Measurements from ENCODE around the gene AMT. TPM values are rescaled to one million over a fixed set of nuclear protein-coding genes. Genes with fewer than 3 reads are reported as not detected.

The AMT gene
- total and polyA plus RNA-seq, 2 experiments from 2014 or later, result 32.8 to 35.6 TPM

DNA sequence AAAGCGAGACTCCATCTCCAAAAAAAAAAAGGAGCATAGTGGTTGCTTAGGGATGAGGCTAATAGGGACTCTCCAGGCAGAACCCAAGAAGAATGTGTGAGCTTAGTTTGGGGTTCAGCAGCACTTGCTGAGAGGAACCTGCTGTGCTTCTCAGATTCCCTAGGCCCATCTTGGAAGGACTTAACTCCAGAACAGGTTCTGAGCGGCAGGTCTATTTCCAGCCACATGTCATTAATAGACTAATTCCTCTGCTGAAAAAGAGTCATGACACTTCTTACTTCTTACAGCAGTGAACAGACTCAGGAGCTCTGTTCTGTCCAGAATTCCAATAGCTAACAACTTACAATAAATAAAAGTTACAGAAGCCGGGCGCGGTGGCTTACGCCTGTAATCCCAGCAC lies 33.0 kb downstream of the AMT start (continued):
- TF ChIP-seq CTCF (conservative IDR thresholded peaks at IDR 0.05; ENCODE audit: low read depth in 2 of 2), result no peak
- TF ChIP-seq ZNF114 (CRISPR knock-in tag; IDR thresholded peaks at IDR 0.05), result no peak
- no peak for TF ChIP-seq ZNF331 (CRISPR knock-in tag; IDR thresholded peaks at IDR 0.05; ENCODE audit: low read depth)

DNA sequence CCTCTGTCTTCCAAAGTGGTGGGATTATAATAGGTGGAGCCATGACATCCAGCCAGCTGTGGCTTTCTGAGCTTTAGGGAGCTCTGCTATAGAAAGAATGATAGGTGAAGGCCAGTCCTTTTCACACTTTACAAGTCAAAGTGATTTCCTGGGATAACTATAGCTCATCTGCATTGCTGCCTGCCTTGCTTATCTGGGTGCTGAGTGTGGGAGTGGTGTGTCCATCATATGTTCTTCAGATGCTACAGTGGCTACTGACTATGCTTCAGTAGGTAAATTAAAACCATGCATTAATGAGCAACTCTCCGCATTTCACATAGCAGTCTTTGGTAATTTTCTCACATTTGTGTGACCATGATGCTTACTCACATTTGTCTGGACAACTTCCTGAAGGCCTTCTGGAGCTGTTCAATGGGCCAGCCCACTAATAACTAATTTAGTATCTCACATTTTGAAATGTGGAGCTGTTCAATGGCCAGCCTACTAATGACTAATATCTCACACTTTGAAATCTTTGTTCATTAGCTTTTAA lies 33.9 kb downstream of the AMT start:
- H3K27me3 ChIP-seq (ENCODE audit: insufficient read depth), result no peaks in the 10 kb centered on the region
- H4K20me1 ChIP-seq (replicated peaks; ENCODE audit: insufficient read depth), result peaks cover 68% of the 10 kb centered on the region
- peaks cover 3% of the 10 kb centered on the region; the same call in 2 of the 3 replicates for H3K36me3 Mint-ChIP-seq (ENCODE audit: low read depth)
- H3K4me3 Mint-ChIP-seq, result no peak overlapping the region
- no peak overlapping the region for H3K27ac ChIP-seq (ENCODE audit: low read depth)
- H3K27me3 Mint-ChIP-seq (ENCODE audit: insufficient read depth, low read depth, poor library complexity), result no peaks in the 10 kb centered on the region
- peaks cover 100% of the 10 kb centered on the region for H3K79me2 ChIP-seq (replicated peaks; ENCODE audit: insufficient read depth)
- H3K4me3 ChIP-seq, result no peak overlapping the region
- H3K4me1 ChIP-seq (ENCODE audit: insufficient read depth), result no peaks in the 10 kb centered on the region
- ATAC-seq, result no peak
- no peak overlapping the region for H3K27ac Mint-ChIP-seq
- H3K9me2 ChIP-seq (ENCODE audit: insufficient read depth), result no peaks in the 10 kb centered on the region
- no peaks in the 10 kb centered on the region for H3K9me3 Mint-ChIP-seq
- H3F3A ChIP-seq (replicated peaks; ENCODE audit: low read depth), result peaks cover 4% of the 10 kb centered on the region; the same call in 1 of the 2 replicates
- H2AFZ ChIP-seq, result no peak overlapping the region
- H3K4me2 ChIP-seq, result no peak overlapping the region
- no peaks in the 10 kb centered on the region for H3K4me1 Mint-ChIP-seq
- DNase-seq (ENCODE audit: low spot score), result no peak
- TF ChIP-seq CTCF (conservative IDR thresholded peaks at IDR 0.05; ENCODE audit: low read depth in 2 of 2) (no peak), REST (IDR thresholded peaks at IDR 0.05; ENCODE audit: unreplicated experiment) (no peak), JUNB (IDR thresholded peaks at IDR 0.05; ENCODE audit: unreplicated experiment) (no peak), EZH2 (IDR thresholded peaks at IDR 0.05; ENCODE audit: low read depth, unreplicated experiment) (no peak), ETS1 (IDR thresholded peaks at IDR 0.05) (no peak), NANOG (IDR thresholded peaks at IDR 0.05; ENCODE audit: borderline replicate concordance) (no peak), STAT1 (IDR thresholded peaks at IDR 0.05; ENCODE audit: unreplicated experiment) (no peak), POLR2AphosphoS5 (IDR thresholded peaks at IDR 0.05; ENCODE audit: low read depth) (no peak), ZNF114 (CRISPR knock-in tag; IDR thresholded peaks at IDR 0.05) (no peak)
- H3K36me3 ChIP-seq (ENCODE audit: insufficient read depth), result no peaks in the 10 kb centered on the region

Measured in GM23338 (cell line).